Mucosa of descending colon (tissue), 3 donors: ENCODE results near the gene LASP1. TPM values are rescaled to one million over a fixed set of nuclear protein-coding genes. Genes with fewer than 3 reads are reported as not detected.

Experiments used
- ATAC-seq: fragments of 200-7000 bp; cut with Tn5 transposase; one replicate; pipeline ENCODE4 v1.9.1; 2020; ENCODE audit warnings: mild to moderate bottlenecking, moderate library complexity
- DNase-seq, 3 donors: peaks; one replicate each; pipeline ENCODE4 v3.0.0-alpha.2; 2020
- H3K36me3 ChIP-seq: fragments of 200-600 bp; one replicate; pipeline ENCODE4 v1.8.0; 2021; ENCODE audit warnings: low read depth, mild to moderate bottlenecking
- H3K4me1 ChIP-seq: fragments of 200-600 bp; one replicate; pipeline ENCODE4 v1.8.0; 2021; ENCODE audit warnings: low read depth, mild to moderate bottlenecking
- H3K4me3 ChIP-seq: fragments of 200-600 bp; one replicate; pipeline ENCODE4 v1.8.0; 2021; ENCODE audit warnings: mild to moderate bottlenecking
- H3K9me3 ChIP-seq: fragments of 200-600 bp; one replicate; pipeline ENCODE4 v1.8.0; 2021; ENCODE audit warnings: mild to moderate bottlenecking
- intact Hi-C, 2 donors: fragments of 100-400 bp; cut with DNase I in 1 of 2; cut with micrococcal nuclease in 1 of 2; formaldehyde crosslinking; loops; one replicate each; pipeline versions ENCODE4 v1.11.0 to v1.11.1; 2022; cut with DNase I, micrococcal nuclease
- total RNA-seq, 3 donors: library from RNA; stranded (reverse); fragmentation: NEBNext Ultra II Directional in 2 of 3; extraction: Animal tissue kit (Norgen Biotek cat#: 25700) in 2 of 3; gene quantifications; one replicate each; pipeline versions ENCODE4 v1.2.1 to v1.2.4, GENCODE V29; 2021 to 2023
- TF ChIP-seq, protein P1 (sequence below): fragments of 200-600 bp; IDR thresholded peaks from one replicate; pipeline ENCODE4 v1.8.0; 2022; ENCODE audit warnings: antibody characterized with exemption, mild to moderate bottlenecking
- donor health status: DM: no; HTN: no; CAD: no; lungs with moderate emphysema.
- donor health status: DM: no; HTN: no; CAD: no.
- donor health status: DM: no; HTN: yes; CAD: no.

Gene LASP1
- total RNA-seq, 3 donors from 2014 or later: 163 to 286 (median 276) TPM

DNA sequence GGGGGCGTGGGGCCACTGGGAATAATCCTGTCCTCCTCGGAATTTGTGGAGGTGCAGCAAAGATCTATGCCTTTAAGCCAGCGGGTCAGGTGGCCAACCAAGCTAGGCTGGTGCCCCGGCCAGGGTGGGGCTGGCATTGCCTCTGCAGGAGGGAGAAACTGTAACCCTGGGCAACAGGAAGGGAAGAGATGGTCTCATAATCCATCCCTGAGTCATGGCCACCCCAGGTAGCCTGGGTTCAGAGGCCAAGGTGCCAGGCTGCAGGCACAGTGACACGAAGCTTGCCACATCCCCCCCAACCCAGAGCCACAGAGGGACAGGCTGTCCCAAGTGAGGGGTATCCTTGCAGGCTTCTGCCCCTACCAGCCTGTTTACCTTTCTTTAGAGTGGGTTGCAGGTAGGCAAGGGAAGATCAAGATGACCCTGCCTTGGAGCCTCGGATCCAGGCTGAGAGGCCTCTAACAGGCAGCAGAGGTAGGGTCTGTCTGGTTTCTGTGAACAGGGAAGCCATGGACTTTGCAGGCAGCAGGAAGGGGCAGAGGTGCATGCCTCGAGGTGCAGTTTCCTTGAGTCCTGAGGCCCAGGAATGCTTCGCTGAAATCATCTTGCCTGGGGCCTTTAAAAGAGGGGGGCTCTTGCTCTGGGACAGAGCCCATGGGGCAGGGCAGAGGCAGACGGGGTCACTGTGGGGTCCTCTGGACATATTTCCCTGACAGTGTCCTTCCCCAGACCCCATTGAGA lies 4.0 kb downstream of the LASP1 start:
- ATAC-seq (no peak), DNase-seq (no peak)
- peaks cover 58% of the 10 kb centered on the region for H3K4me1 ChIP-seq
- peaks cover 2% of the 10 kb centered on the region for H3K36me3 ChIP-seq
- no peak overlapping the region for H3K4me3 ChIP-seq
- intact Hi-C loops: no loop called here
- H3K9me3 ChIP-seq: no peaks in the 10 kb centered on the region
- TF ChIP-seq, protein P1, sequence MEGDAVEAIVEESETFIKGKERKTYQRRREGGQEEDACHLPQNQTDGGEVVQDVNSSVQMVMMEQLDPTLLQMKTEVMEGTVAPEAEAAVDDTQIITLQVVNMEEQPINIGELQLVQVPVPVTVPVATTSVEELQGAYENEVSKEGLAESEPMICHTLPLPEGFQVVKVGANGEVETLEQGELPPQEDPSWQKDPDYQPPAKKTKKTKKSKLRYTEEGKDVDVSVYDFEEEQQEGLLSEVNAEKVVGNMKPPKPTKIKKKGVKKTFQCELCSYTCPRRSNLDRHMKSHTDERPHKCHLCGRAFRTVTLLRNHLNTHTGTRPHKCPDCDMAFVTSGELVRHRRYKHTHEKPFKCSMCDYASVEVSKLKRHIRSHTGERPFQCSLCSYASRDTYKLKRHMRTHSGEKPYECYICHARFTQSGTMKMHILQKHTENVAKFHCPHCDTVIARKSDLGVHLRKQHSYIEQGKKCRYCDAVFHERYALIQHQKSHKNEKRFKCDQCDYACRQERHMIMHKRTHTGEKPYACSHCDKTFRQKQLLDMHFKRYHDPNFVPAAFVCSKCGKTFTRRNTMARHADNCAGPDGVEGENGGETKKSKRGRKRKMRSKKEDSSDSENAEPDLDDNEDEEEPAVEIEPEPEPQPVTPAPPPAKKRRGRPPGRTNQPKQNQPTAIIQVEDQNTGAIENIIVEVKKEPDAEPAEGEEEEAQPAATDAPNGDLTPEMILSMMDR: no peak

DNA sequence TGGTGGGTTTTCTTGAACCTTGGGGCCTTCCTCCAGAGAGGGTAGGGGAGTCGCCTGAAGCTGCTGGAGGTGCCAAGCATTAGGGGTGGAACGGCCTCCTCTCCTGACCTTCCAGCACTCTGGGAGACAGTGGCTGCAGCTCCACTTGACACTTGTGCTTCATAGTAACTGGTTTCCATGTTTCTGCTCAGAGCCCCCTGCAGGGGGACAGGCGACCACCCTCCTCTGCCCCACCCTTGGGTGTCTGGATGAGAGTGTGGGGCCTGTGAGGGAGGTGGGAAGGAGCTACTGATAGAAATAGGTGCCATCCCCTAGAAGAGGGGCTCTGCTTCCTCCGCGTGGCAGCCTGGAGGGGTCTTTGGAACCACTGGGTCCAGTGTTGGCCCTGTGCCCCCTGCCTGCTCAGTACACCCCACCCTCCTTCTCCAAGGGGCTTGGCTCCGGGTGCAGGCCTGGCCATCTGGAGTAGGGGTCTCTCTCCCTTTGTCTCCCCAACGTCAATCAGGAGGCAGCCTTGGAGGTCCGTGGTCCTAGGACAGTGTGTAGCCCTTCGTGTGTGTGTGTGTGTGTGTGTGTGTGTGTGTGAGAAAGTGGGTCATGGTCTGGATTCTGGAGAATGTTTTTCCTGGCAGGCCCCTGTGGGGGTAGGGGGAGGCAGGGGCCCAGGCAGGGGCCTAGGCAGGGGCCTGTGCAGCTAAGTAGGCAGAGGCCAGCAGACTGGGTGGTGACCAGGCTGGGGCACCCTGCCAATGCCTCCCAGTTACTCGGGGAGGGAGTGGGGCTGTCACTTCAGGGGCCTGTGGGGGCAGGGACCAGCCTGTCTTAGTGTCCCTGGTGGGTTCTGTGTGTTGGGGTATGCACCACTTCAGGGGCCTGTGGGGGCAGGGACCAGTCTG lies 4.9 kb downstream of the LASP1 start:
- Histone ChIP-seq H3K4me3 (no peak overlapping the region), H3K36me3 (peaks cover 2% of the 10 kb centered on the region), H3K9me3 (no peaks in the 10 kb centered on the region), H3K4me1 (peaks cover 65% of the 10 kb centered on the region)
- ATAC-seq (no peak), DNase-seq (no peak)
- intact Hi-C loops: no loop called here
- TF ChIP-seq, protein P1: no peak

DNA sequence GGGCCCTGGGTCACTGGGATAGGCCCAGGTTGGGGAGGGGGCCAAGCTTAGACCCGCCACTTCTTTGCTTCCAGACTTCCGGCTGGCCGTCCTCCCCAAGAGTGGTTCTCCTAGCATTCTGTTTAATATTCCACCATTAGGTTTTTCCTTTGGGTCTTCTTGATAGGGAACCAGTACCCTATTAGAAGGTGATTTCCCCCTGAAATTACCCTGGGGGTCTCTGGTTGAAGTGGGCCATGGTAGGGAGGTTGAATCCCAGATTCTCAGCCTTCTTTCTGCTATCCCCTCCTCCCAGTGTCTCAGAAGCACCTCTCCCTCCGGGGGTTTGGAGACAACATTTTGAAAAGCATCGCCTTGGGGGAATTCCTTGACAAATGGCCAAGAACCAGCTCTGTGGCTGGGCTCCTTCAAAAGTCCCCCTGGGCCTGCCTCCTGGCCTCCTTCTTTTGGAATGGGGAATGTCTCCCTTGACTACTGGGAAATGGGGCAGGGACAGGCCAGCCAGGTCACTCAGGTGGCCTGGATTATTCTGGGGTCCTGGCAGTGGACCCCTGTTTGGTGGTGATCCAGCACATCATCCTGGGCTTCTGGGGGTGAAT lies 5.7 kb downstream of the LASP1 start:
- no peak for ATAC-seq
- DNase-seq: peak in 1 of 3 donors; percentile 10
- Histone ChIP-seq H3K4me1 (peaks cover 73% of the 10 kb centered on the region), H3K36me3 (peaks cover 2% of the 10 kb centered on the region), H3K9me3 (no peaks in the 10 kb centered on the region), H3K4me3 (no peak overlapping the region)
- TF ChIP-seq, protein P1: no peak
- intact Hi-C loops: no loop called here

DNA sequence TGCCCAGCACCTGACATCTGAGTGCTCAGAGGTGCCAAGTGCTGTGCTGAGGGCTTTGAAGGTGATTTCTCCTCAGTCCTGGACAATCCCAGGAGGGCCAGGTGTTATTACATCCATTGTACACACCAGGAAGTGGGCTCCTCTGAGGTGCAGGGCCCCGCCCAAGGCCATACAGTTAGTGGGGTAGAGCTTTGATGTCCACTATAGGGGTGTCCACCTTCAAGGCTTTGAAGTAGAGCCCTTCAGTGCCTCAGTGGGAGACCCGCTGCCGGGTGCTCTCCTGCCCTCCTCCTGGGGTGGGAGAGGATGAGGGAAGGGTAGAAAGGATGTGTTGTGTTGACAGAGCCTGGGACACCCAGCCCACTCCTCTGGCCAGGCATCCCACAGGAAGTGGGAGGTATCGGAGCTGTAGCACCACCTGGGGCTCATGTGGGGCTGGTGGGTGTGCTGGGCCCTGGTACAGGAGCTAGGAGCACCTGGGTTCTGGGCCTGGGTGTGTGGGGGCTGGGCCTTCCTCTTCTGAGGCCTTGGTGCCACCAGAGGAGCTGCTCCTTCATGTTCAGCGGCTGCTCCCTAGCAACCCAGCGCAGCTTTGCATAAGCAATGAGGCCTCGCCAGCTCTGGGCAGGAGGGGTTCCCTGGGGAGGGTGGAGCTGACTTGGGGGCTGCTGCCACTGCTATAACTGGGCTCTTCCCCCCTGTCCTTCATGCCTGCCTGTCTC lies 7.4 kb downstream of the LASP1 start:
- no peak overlapping the region for H3K4me3 ChIP-seq
- no peaks in the 10 kb centered on the region for H3K9me3 ChIP-seq
- DNase-seq: peak in 1 of 3 donors; percentile 73
- H3K36me3 ChIP-seq: peaks cover 2% of the 10 kb centered on the region
- TF ChIP-seq, protein P1: no peak
- intact Hi-C loops: no loop called here
- H3K4me1 ChIP-seq: peaks cover 82% of the 10 kb centered on the region
- ATAC-seq: peak; percentile 31
